Mesothelial cell of epicardium (in vitro differentiated cells): ENCODE data around the gene DPF3. TPM values are rescaled to one million over a fixed set of nuclear protein-coding genes. Genes with fewer than 3 reads are reported as not detected.
"Not testable (repeated sequence)": the region's sequence is repeated elsewhere in the genome, so short reads cannot be mapped to it uniquely, and the experiment has no call there.

ENCODE experiments used
- DNase-seq, 2 experiments: peaks; one replicate each; pipeline ENCODE4 v3.0.0; 2021; ENCODE audit warnings: low spot score in 2 of 2; ENCODE audit not compliant: unreplicated experiment in 2 of 2
- H3K27ac Mint-ChIP-seq: 2 replicates; pipeline ENCODE4 v1.8.0; 2021; ENCODE audit warnings: mixed read lengths
- H3K27me3 Mint-ChIP-seq: 2 replicates; pipeline ENCODE4 v1.8.0; 2021; ENCODE audit warnings: low read depth, mixed read lengths
- H3K36me3 Mint-ChIP-seq: 2 replicates; pipeline ENCODE4 v1.8.0; 2021; ENCODE audit warnings: mixed read lengths
- H3K4me1 Mint-ChIP-seq: 2 replicates; pipeline ENCODE4 v1.8.0; 2021; ENCODE audit warnings: mixed read lengths
- H3K4me3 Mint-ChIP-seq: 2 replicates; pipeline ENCODE4 v1.8.0; 2021; ENCODE audit warnings: mild to moderate bottlenecking, moderate library complexity, mixed read lengths
- H3K9me3 Mint-ChIP-seq: 2 replicates; pipeline ENCODE4 v1.8.0; 2021; ENCODE audit warnings: mixed read lengths
- total RNA-seq: library from RNA; stranded (reverse); gene quantifications from 3 replicates; pipeline ENCODE4 v1.2.1, GENCODE V29; 2021
- TF ChIP-seq, protein P1 (sequence below): fragments of 200-600 bp; sonication (generic); IDR thresholded peaks from one replicate; pipeline ENCODE4 v1.5.0; 2021; ENCODE audit warnings: antibody characterized with exemption; ENCODE audit not compliant: unreplicated experiment

The DPF3 gene
- total RNA-seq, 1 donor from 2014 or later: 1.3 TPM

DNA sequence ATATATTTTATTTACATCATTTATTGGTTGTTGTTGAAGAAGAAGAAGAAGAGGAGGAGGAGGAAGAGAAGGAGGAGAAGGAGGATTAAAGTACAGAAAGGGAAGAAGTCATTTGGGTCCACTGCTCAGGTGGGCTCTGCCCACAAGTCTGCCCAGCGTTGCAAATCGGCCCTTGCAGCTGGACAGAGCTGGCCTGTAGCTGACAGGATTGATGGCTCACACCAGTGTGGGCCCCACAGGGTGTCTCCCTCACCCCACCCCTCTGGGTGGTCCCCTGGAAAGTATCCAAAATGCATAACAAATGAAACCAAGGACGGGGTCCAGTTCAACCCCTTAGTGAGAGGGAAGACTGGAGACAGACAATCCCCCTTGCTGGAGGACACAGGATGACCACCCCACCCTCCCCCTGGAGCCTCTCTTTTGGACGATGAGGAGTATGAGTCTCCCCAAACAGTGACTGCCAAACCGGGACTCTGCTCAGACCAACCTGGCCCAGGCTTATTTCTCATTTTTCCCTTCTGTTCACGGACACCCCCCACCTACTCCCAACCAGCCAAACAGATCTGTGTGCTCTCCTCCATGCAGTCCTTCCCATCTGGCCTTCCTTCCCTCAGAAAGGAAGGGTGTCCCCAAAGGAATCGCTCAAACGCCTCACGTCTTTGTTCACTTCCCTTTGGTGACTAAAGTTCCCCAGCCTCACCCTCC is 17.7 kb downstream of the DPF3 start:
- DNase-seq: no peak
- Mint-ChIP-seq H3K27ac (no peak overlapping the region), H3K9me3 (no peaks in the 10 kb centered on the region), H3K36me3 (no peaks in the 10 kb centered on the region), H3K4me3 (no peak overlapping the region), H3K4me1 (no peaks in the 10 kb centered on the region), H3K27me3 (peaks cover 47% of the 10 kb centered on the region)
- TF ChIP-seq, protein P1, sequence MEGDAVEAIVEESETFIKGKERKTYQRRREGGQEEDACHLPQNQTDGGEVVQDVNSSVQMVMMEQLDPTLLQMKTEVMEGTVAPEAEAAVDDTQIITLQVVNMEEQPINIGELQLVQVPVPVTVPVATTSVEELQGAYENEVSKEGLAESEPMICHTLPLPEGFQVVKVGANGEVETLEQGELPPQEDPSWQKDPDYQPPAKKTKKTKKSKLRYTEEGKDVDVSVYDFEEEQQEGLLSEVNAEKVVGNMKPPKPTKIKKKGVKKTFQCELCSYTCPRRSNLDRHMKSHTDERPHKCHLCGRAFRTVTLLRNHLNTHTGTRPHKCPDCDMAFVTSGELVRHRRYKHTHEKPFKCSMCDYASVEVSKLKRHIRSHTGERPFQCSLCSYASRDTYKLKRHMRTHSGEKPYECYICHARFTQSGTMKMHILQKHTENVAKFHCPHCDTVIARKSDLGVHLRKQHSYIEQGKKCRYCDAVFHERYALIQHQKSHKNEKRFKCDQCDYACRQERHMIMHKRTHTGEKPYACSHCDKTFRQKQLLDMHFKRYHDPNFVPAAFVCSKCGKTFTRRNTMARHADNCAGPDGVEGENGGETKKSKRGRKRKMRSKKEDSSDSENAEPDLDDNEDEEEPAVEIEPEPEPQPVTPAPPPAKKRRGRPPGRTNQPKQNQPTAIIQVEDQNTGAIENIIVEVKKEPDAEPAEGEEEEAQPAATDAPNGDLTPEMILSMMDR: no peak

DNA sequence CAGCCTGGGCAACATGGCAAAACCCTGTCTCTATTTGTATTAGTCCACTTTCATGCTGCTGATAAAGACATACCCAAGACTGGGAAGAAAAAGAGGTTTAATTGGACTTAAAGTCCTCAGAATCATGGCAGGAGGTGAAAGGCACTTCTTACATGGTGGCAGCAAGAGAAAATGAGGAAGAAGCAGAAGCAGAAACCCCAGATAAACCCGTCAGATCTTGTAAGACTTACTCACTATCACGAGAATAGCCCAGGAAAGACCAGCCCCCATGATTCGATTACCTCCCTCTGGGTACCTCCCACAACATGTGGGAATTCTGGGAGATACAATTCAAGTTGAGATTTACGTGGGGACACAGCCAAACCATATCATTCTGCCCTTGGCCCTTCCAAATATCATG is 23.0 kb downstream of the DPF3 start:
- H3K9me3 Mint-ChIP-seq, H3K36me3 Mint-ChIP-seq, H3K27ac Mint-ChIP-seq, H3K4me3 Mint-ChIP-seq, DNase-seq, H3K4me1 Mint-ChIP-seq: not testable (repeated sequence)
- peaks cover 18% of the 10 kb centered on the region for H3K27me3 Mint-ChIP-seq

DNA sequence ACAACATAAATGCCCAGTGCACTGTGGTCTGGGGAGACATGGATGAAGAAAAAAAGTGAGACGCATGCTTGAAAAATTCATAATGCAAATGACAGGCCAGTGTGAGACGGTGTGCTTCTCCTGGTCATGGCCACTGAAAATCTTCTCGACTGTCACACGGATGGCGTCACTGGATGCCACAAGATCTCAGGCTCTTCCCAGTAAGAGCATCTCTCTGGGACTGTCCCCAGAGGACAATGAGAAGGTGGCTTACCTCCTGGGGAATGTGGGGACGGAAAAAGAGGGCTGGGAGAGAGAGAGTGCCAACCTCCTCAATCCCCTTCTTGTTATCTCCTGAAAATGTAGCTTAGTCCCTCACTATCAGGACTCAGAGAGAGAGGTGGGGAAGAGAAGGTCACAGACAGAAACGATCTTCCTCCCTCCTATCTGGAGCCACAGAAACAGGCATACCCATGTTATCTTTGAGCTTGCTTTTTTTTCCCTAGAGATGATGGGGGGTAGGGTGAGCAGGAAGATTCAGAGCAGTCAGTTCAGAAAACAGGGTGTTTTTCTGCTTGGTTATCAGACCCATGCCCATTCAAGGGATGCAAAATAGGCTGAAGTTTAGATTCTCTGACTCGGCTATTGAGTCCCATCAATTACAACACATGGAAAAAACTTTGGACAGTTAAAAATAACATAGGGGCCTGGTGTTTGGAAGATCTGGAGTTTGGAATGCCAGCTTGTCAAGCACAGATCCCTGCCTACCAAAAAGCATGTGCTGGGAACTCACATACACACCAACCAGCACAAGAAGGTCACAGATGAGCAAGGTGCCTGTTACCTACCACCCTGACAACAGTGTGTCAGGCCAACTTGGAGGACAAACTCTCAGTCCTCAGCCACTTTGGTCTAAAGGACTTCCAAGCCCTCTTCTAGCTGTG is 24.2 kb downstream of the DPF3 start:
- H3K4me1 Mint-ChIP-seq: no peaks in the 10 kb centered on the region
- H3K27ac Mint-ChIP-seq: no peak overlapping the region
- no peaks in the 10 kb centered on the region for H3K36me3 Mint-ChIP-seq

DNA sequence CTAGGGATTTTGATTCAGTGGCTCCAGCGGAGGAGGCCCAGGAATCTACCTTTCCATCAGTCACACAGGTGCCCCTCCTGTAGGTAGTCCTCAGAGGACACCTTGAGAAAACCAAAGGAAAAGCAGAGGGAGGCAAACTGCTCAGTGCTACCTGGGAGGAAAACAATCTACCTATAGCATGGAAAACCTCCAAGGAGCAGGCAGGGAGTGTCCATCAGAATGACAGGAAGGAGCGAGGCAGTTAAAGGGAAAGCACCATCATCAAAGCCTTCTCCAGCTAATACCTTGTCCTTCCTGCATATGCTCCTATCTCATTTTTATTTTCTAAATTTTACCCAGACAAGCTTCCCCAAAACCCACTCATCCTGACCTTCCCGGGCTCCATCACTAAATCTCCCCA is 25.4 kb downstream of the DPF3 start:
- Mint-ChIP-seq H3K27me3 (peaks cover 14% of the 10 kb centered on the region), H3K9me3 (no peaks in the 10 kb centered on the region), H3K36me3 (no peaks in the 10 kb centered on the region), H3K27ac (no peak overlapping the region), H3K4me3 (no peak overlapping the region), H3K4me1 (no peaks in the 10 kb centered on the region)
- DNase-seq: no peak
- TF ChIP-seq, protein P1: no peak

More for the DNA sequence above, 24.2 kb downstream of the DPF3 start:
- Mint-ChIP-seq H3K27me3 (peaks cover 14% of the 10 kb centered on the region), H3K4me3 (no peak overlapping the region), H3K9me3 (no peaks in the 10 kb centered on the region)
- TF ChIP-seq, protein P1: no peak
- DNase-seq: no peak

GRCh38 chr14:72864712-72865365 is 29.1 kb downstream of the DPF3 start:
- no peak overlapping the region for H3K4me3 Mint-ChIP-seq
- TF ChIP-seq, protein P1: no peak
- DNase-seq: no peak
- H3K9me3 Mint-ChIP-seq: no peaks in the 10 kb centered on the region
- no peaks in the 10 kb centered on the region for H3K36me3 Mint-ChIP-seq
- peaks cover 2% of the 10 kb centered on the region for H3K4me1 Mint-ChIP-seq
- H3K27ac Mint-ChIP-seq: no peak overlapping the region
- peaks cover 26% of the 10 kb centered on the region for H3K27me3 Mint-ChIP-seq
